HepG2 (cell line): ENCODE results near the gene PPP1R18. TPM values are rescaled to one million over a fixed set of nuclear protein-coding genes. Genes with fewer than 3 reads are reported as not detected.

Experiments used
- ADNP ChIP-seq: sonication (generic); formaldehyde crosslinking; IDR thresholded peaks from 2 replicates; pipeline ENCODE4 v1.4.0; 2020; ENCODE audit warnings: missing genetic modification reagents
- ARID2 ChIP-seq: sonication (generic); formaldehyde crosslinking; IDR thresholded peaks from 2 replicates; pipeline ENCODE4 v1.8.1; 2022; ENCODE audit warnings: mild to moderate bottlenecking, missing genetic modification reagents, borderline replicate concordance
- CBX1 ChIP-seq: IDR thresholded peaks from one replicate; pipeline ENCODE4 v1.6.1; 2016; ENCODE audit warnings: antibody characterized with exemption, low read depth
- CENPX ChIP-seq: sonication (generic); formaldehyde crosslinking; IDR thresholded peaks from 2 replicates; pipeline ENCODE4 v1.9.0; 2021; ENCODE audit warnings: mild to moderate bottlenecking, missing genetic modification reagents, moderate library complexity
- HDAC6 ChIP-seq: fragments of 200-600 bp; sonication (generic); IDR thresholded peaks from 2 replicates; pipeline ENCODE4 v1.7.0; 2017; ENCODE audit warnings: mild to moderate bottlenecking, antibody characterized with exemption, low read length, low read depth
- IRX3 ChIP-seq: sonication (generic); formaldehyde crosslinking; IDR thresholded peaks from 2 replicates; pipeline ENCODE4 v1.8.1; 2023; ENCODE audit warnings: mild to moderate bottlenecking, low read depth, missing genetic modification reagents, borderline replicate concordance
- KDM2A ChIP-seq: sonication (generic); formaldehyde crosslinking; IDR thresholded peaks from 2 replicates; pipeline ENCODE4 v1.4.0; 2020; ENCODE audit warnings: low read depth, missing genetic modification reagents, borderline replicate concordance
- KDM5A ChIP-seq: fragments of 200-600 bp; sonication (generic); IDR thresholded peaks from 2 replicates; pipeline ENCODE4 v1.7.0; 2018; ENCODE audit warnings: antibody characterized with exemption, mild to moderate bottlenecking, low read length, borderline replicate concordance
- MYPOP ChIP-seq: sonication (generic); formaldehyde crosslinking; IDR thresholded peaks from 2 replicates; pipeline ENCODE4 v1.8.1; 2023; ENCODE audit warnings: mild to moderate bottlenecking, moderate library complexity, missing genetic modification reagents
- MZF1 ChIP-seq: sonication (generic); formaldehyde crosslinking; IDR thresholded peaks from 2 replicates; pipeline ENCODE4 v1.8.1; 2023; ENCODE audit warnings: mild to moderate bottlenecking, missing genetic modification reagents, borderline replicate concordance
- NR0B2 ChIP-seq: sonication (generic); formaldehyde crosslinking; IDR thresholded peaks from 2 replicates; pipeline ENCODE4 v1.4.0; 2020; ENCODE audit warnings: mild to moderate bottlenecking, missing genetic modification reagents
- PRPF4 ChIP-seq: fragments of 200-400 bp; formaldehyde crosslinking; IDR thresholded peaks from 2 replicates; pipeline ENCODE4 v1.6.1; 2016; ENCODE audit warnings: low read length, low read depth; ENCODE audit not compliant: poor library complexity, severe bottlenecking
- SMARCE1 ChIP-seq: fragments of 450-650 bp; IDR thresholded peaks from 2 replicates; pipeline ENCODE4 v1.6.1; 2017; ENCODE audit warnings: borderline replicate concordance
- ZBTB10 ChIP-seq: sonication (generic); formaldehyde crosslinking; IDR thresholded peaks from 2 replicates; pipeline ENCODE4 v1.4.0; 2020; ENCODE audit warnings: missing genetic modification reagents, borderline replicate concordance
- ZFYVE20 ChIP-seq: sonication (generic); formaldehyde crosslinking; IDR thresholded peaks from 2 replicates; pipeline ENCODE4 v1.8.0; 2023; ENCODE audit warnings: low read depth, mild to moderate bottlenecking, moderate library complexity, missing genetic modification reagents, borderline replicate concordance
- ZMYM3 ChIP-seq: sonication (generic); formaldehyde crosslinking; IDR thresholded peaks from 2 replicates; pipeline ENCODE4 v1.5.1; 2020; ENCODE audit warnings: mild to moderate bottlenecking, missing genetic modification reagents
- ZNF205 ChIP-seq: IDR thresholded peaks from 2 replicates; pipeline ENCODE4 v1.6.1; 2018; ENCODE audit warnings: missing biosample characterization, missing genetic modification reagents
- ZNF3 ChIP-seq: IDR thresholded peaks from 2 replicates; pipeline ENCODE4 v1.7.0; 2017; ENCODE audit warnings: inconsistent platforms
- ZNF543 ChIP-seq: sonication (generic); formaldehyde crosslinking; IDR thresholded peaks from 2 replicates; pipeline ENCODE4 v1.4.0; 2020; ENCODE audit warnings: mild to moderate bottlenecking, missing genetic modification reagents
- ZNF839 ChIP-seq: sonication (generic); formaldehyde crosslinking; IDR thresholded peaks from 2 replicates; pipeline ENCODE4 v1.4.0; 2020; ENCODE audit warnings: missing genetic modification reagents, mild to moderate bottlenecking, borderline replicate concordance
- polyA plus RNA-seq, 8 experiments: library from polyadenylated mRNA; depleted of rRNA in 3 of 8; stranded (reverse) in 7 of 8; unstranded in 1 of 8; fragments of >200 nt; fragmentation: Illumina TruSeq in 4 of 8; extraction: Trizol in 4 of 8; gene quantifications; 2 replicates each; pipeline versions ENCODE4 v1.2.1 to v1.2.3, GENCODE V29; 2011 to 2016; ENCODE audit warnings: low read depth in 4 of 8, missing spikeins in 1 of 8, mixed read lengths in 1 of 8; ENCODE audit not compliant: insufficient read depth in 1 of 8
- total RNA-seq, 5 experiments: library from RNA; depleted of rRNA; stranded (reverse); fragments of >200 nt; fragmentation: Illumina TruSeq; extraction: Trizol; gene quantifications; 2 replicates each; pipeline ENCODE4 v1.2.3, GENCODE V29; 2016; ENCODE audit warnings: low read depth in 1 of 5

The PPP1R18 gene
- total and polyA plus RNA-seq, 2 of the 13 experiments (the other 11 are each of a cell fraction or from before 2014, with no cell fraction given) = 4.9 to 9.2 TPM

- TF ChIP-seq ZNF543 (CRISPR knock-in tag) (no peak), ARID2 (peak; percentile 10; the same call in 1 of the 2 replicates), ZNF205 (CRISPR knock-in tag) (no peak), ZFYVE20 (no peak), PRPF4 (no peak), ZNF839 (CRISPR knock-in tag) (no peak), IRX3 (CRISPR knock-in tag) (no peak), HDAC6 (0 out of 2 replicates have a peak, but pooled peaks have one; percentile 10), KDM2A (CRISPR knock-in tag) (no peak), ZBTB10 (CRISPR knock-in tag) (no peak), MYPOP (CRISPR knock-in tag) (no peak), MZF1 (CRISPR knock-in tag) (no peak), SMARCE1 (no peak), ZNF3 (CRISPR knock-in tag) (peak; percentile 40; the same call in 1 of the 2 replicates), CENPX (no peak), CBX1 (no peak), NR0B2 (CRISPR knock-in tag) (no peak), ADNP (no peak), ZMYM3 (CRISPR knock-in tag) (no peak), KDM5A (no peak; the same call in 1 of the 2 replicates)
- TF ChIP-seq, all 625 proteins: peak for 63
These were observed 34.3 kb upstream of the PPP1R18 start (continued) for GRCh38 chr6:30720738-30721197.
